K562 (cell line): ENCODE results near the gene MINDY3.

Source experiments
- EGR1 ChIP-seq: fragments of 450-650 bp; conservative IDR thresholded peaks from 2 replicates; pipeline ENCODE4 v1.6.1; 2017; ENCODE audit warnings: mild to moderate bottlenecking
- PHF8 ChIP-seq: fragments of 200-600 bp; sonication (generic); IDR thresholded peaks from 2 replicates; pipeline ENCODE4 v1.6.1; 2012; ENCODE audit warnings: mixed run types, mild to moderate bottlenecking, inconsistent platforms, low read length, moderate library complexity, borderline replicate concordance
- SMC3 ChIP-seq: conservative IDR thresholded peaks from 2 replicates; pipeline ENCODE4 v1.6.1; 2011; ENCODE audit warnings: low read depth, low read length, improper control_type of control experiment; ENCODE audit not compliant: insufficient read depth
- YY1 ChIP-seq, 3 experiments: IDR thresholded peaks; 2 replicates each; pipeline ENCODE4 v1.6.1; 2011; ENCODE audit warnings: low read length in 2 of 3, mild to moderate bottlenecking in 2 of 3, moderate library complexity in 2 of 3, borderline replicate concordance in 1 of 3, control low read depth in 1 of 3, low read depth in 1 of 3; ENCODE audit not compliant: insufficient read depth in 3 of 3, insufficient replicate concordance in 2 of 3, control insufficient read depth in 1 of 3, insufficient read length in 1 of 3; ENCODE audit errors: extremely low read depth in 1 of 3
- ZBTB8A ChIP-seq: fragments of 450-650 bp; IDR thresholded peaks from 2 replicates; pipeline ENCODE4 v1.6.1; 2018; ENCODE audit warnings: mild to moderate bottlenecking, moderate library complexity; ENCODE audit not compliant: partially characterized antibody
- ZNF197 ChIP-seq: fragments of 200-800 bp; sonication (Bioruptor generic); IDR thresholded peaks from 2 replicates; pipeline ENCODE4 v1.6.1; 2016; ENCODE audit warnings: low read depth, missing genetic modification characterization, missing compliant biosample characterization

DNA sequence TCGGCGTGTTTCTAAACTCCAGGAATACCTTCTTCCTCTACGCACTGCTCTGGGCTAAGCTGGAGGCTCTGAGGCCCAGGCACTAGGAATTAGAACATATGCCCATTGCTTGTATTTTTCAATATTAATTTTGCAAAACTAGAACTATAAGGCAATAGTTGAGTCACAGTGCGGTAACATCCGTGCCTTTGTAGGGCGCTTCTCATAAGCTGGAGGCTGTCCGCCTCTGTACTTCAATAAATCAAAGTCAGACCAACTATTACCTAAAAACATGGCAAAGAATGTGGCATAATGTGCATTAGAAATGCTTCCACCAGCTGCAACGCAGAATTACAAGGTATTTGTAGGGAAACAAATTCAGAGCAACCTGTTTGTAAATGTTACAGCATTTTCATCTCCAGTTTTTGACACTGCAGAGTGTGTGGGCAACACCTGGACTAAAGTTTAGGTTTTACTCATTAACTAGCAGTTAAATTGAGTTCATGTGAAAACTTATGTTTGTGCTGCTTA is 440 bp upstream of the MINDY3 start:
- no peak for TF ChIP-seq ZNF197 (CRISPR knock-in tag)
- TF ChIP-seq EGR1 = no peak
- TF ChIP-seq PHF8 = peak; percentile 76; the same call in 1 of the 2 replicates
- TF ChIP-seq YY1 (IDR thresholded peaks at IDR 0.05; ENCODE audit: borderline replicate concordance in 1 of 3, control insufficient read depth in 1 of 3, extremely low read depth in 1 of 3, insufficient read depth in 3 of 3, insufficient read length in 1 of 3, insufficient replicate concordance in 2 of 3, low read depth in 1 of 3, low read length in 2 of 3) = no peak
- TF ChIP-seq SMC3 = no peak
- TF ChIP-seq ZBTB8A = no peak
